ENCODE measurements around the gene TNS1. TPM values are rescaled to one million over a fixed set of nuclear protein-coding genes. Genes with fewer than 3 reads are reported as not detected.

The TNS1 gene
- total RNA-seq, 1 experiment from 2014 or later = 1.5 TPM

- DNase-seq (peak; percentile 10), ATAC-seq (no peak)
- H3K4me2 ChIP-seq (ENCODE audit: low read length) = no peak overlapping the region
- intact Hi-C loops (cut with micrococcal nuclease) = no loop called here
- no peaks in the 10 kb centered on the region for H3K27me3 ChIP-seq (ENCODE audit: low read length)
- no peaks in the 10 kb centered on the region for H3K9me3 ChIP-seq (ENCODE audit: low read length)
- H3K36me3 ChIP-seq (ENCODE audit: low read depth, low read length) = no peaks in the 10 kb centered on the region
- no peak overlapping the region for H3K9ac ChIP-seq (ENCODE audit: low read length)
- POLR2A ChIA-PET (ENCODE audit: unreplicated experiment) = no interaction called here
- H3K4me3 ChIP-seq (ENCODE audit: low read length) = no peak overlapping the region
- no peaks in the 10 kb centered on the region for H3K79me2 ChIP-seq (ENCODE audit: low read length)
- BruUV-seq (replicated peaks) = no TSS peak
- no peaks in the 10 kb centered on the region for H3F3A ChIP-seq (ENCODE audit: low read length, unreplicated experiment)
- H3K27ac ChIP-seq (ENCODE audit: low read length) = no peak overlapping the region
- no peaks in the 10 kb centered on the region for H4K20me1 ChIP-seq (ENCODE audit: low read length)
- CTCF ChIA-PET = no interaction called here
- H3K9me2 ChIP-seq (replicated peaks; ENCODE audit: low read length) = no peaks in the 10 kb centered on the region
- TF ChIP-seq EZH2 (IDR thresholded peaks at IDR 0.05; ENCODE audit: low read length, unreplicated experiment) (no peak), CTCF (conservative IDR thresholded peaks at IDR 0.05; ENCODE audit: low read depth, low read length) (peak; percentile 41; the same call in 1 of the 2 replicates)
- H3K4me1 ChIP-seq (ENCODE audit: insufficient read depth, low read length) = no peaks in the 10 kb centered on the region
- H2AFZ ChIP-seq (ENCODE audit: low read length) = no peak overlapping the region
Measured at GRCh38 chr2:217836901-217837491, 165.8 kb downstream of the TNS1 start.

- TF ChIP-seq CTCF (conservative IDR thresholded peaks at IDR 0.05; ENCODE audit: low read depth, low read length) (no peak), EZH2 (IDR thresholded peaks at IDR 0.05; ENCODE audit: low read length, unreplicated experiment) (no peak), EZH2phosphoT487 (IDR thresholded peaks at IDR 0.05; ENCODE audit: borderline replicate concordance, low read length) (no peak)
- no TSS peak for BruUV-seq (replicated peaks)
Measured at GRCh38 chr2:217835931-217836891, 166.6 kb downstream of the TNS1 start.

More at GRCh38 chr2:217835931-217836891, 166.6 kb downstream of the TNS1 start:
- Histone ChIP-seq H3K9me2 (replicated peaks; ENCODE audit: low read length) (no peaks in the 10 kb centered on the region), H3K9me3 (ENCODE audit: low read length) (no peaks in the 10 kb centered on the region), H4K20me1 (ENCODE audit: low read length) (no peaks in the 10 kb centered on the region), H3K9ac (ENCODE audit: low read length) (no peak overlapping the region), H3F3A (ENCODE audit: low read length, unreplicated experiment) (no peaks in the 10 kb centered on the region), H3K79me2 (ENCODE audit: low read length) (no peaks in the 10 kb centered on the region), H3K4me1 (ENCODE audit: insufficient read depth, low read length) (no peaks in the 10 kb centered on the region), H3K4me3 (ENCODE audit: low read length) (no peak overlapping the region), H3K27ac (ENCODE audit: low read length) (no peak overlapping the region), H3K4me2 (ENCODE audit: low read length) (no peak overlapping the region), H2AFZ (ENCODE audit: low read length) (no peak overlapping the region), H3K36me3 (ENCODE audit: low read depth, low read length) (no peaks in the 10 kb centered on the region), H3K27me3 (ENCODE audit: low read length) (no peaks in the 10 kb centered on the region)
- no peak for DNase-seq
- ChIA-PET CTCF (no interaction called here), POLR2A (ENCODE audit: unreplicated experiment) (no interaction called here)
- intact Hi-C loops (cut with micrococcal nuclease) = no loop called here
- ATAC-seq = no peak
